ENCODE data around the gene RABGAP1L.

GRCh38 chr1:174425121-174425520 is 265.8 kb downstream of the RABGAP1L start:
- TF ChIP-seq CHD1 (IDR thresholded peaks at IDR 0.05; ENCODE audit: low read depth, low read length) = no peak
- TF ChIP-seq CTCF (conservative IDR thresholded peaks at IDR 0.05; ENCODE audit: low read depth, low read length) = no peak
- no peak for TF ChIP-seq ELK1 (IDR thresholded peaks at IDR 0.05; ENCODE audit: borderline replicate concordance, low read depth, low read length)
- no peak for TF ChIP-seq POLR2A (IDR thresholded peaks at IDR 0.05; ENCODE audit: low read depth, low read length)
- TF ChIP-seq USF2 (IDR thresholded peaks at IDR 0.05; ENCODE audit: low read depth, low read length) = no peak
- TF ChIP-seq MAFK (IDR thresholded peaks at IDR 0.05; ENCODE audit: low read depth, low read length) = no peak
- no peak for TF ChIP-seq CEBPB (IDR thresholded peaks at IDR 0.05; ENCODE audit: low read depth, low read length)
- TF ChIP-seq SMC3 (IDR thresholded peaks at IDR 0.05; ENCODE audit: low read depth, low read length) = no peak
- no peak for TF ChIP-seq MXI1 (IDR thresholded peaks at IDR 0.05; ENCODE audit: borderline replicate concordance, low read depth, low read length)
- no peak for TF ChIP-seq RCOR1 (IDR thresholded peaks at IDR 0.05; ENCODE audit: insufficient replicate concordance, low read length)
- no peak for TF ChIP-seq RAD21 (IDR thresholded peaks at IDR 0.05; ENCODE audit: low read length)
- no peak for TF ChIP-seq BHLHE40 (IDR thresholded peaks at IDR 0.05; ENCODE audit: low read depth, low read length)
- no peak for TF ChIP-seq MAZ (IDR thresholded peaks at IDR 0.05; ENCODE audit: borderline replicate concordance, low read depth, low read length)
